ENCODE data around the gene TIMP2. TPM values are rescaled to one million over a fixed set of nuclear protein-coding genes. Genes with fewer than 3 reads are reported as not detected.

The TIMP2 gene
- total and polyA plus RNA-seq, 2 of the 13 experiments (the other 11 are each of a cell fraction or from before 2014, with no cell fraction given) = 3.8 to 8.5 TPM

DNA sequence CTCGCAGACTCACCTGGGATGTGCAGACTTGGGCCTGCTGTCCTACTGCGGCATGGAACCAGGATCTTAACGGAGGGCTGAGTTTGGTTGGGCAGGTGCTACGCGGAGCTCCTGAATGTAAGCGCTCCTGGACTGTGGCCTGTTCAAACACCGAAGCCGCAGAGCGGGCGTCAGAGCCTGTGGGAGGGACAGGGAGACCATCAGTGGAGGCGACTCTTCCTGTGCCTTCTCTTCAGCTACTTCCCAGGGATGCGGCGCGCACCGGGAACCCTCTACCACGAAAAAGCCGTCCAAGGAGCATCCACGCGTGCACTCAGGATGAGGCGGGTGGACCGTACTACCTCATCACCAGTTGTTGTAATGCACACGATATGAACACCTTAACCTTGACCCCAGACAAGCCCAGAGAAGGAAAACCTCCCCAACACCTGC, 86.6 kb downstream of the TIMP2 start (continued):
- TF ChIP-seq GTF2F1 (IDR thresholded peaks at IDR 0.05; ENCODE audit: low read length) = no peak
- TF ChIP-seq, protein P1, sequence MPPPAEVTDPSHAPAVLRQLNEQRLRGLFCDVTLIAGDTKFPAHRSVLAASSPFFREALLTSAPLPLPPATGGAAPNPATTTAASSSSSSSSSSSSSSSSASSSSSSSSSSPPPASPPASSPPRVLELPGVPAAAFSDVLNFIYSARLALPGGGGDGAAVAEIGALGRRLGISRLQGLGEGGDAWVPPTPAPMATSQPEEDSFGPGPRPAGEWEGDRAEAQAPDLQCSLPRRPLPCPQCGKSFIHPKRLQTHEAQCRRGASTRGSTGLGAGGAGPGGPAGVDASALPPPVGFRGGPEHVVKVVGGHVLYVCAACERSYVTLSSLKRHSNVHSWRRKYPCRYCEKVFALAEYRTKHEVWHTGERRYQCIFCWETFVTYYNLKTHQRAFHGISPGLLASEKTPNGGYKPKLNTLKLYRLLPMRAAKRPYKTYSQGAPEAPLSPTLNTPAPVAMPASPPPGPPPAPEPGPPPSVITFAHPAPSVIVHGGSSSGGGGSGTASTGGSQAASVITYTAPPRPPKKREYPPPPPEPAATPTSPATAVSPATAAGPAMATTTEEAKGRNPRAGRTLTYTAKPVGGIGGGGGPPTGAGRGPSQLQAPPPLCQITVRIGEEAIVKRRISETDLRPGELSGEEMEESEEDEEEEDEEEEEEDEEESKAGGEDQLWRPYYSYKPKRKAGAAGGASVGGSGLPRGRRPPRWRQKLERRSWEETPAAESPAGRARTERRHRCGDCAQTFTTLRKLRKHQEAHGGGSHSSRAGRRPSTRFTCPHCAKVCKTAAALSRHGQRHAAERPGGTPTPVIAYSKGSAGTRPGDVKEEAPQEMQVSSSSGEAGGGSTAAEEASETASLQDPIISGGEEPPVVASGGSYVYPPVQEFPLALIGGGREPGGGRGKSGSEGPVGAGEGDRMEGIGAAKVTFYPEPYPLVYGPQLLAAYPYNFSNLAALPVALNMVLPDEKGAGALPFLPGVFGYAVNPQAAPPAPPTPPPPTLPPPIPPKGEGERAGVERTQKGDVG (CRISPR knock-in tag; IDR thresholded peaks at IDR 0.05; ENCODE audit: borderline replicate concordance) = no peak
- TF ChIP-seq, protein P2, sequence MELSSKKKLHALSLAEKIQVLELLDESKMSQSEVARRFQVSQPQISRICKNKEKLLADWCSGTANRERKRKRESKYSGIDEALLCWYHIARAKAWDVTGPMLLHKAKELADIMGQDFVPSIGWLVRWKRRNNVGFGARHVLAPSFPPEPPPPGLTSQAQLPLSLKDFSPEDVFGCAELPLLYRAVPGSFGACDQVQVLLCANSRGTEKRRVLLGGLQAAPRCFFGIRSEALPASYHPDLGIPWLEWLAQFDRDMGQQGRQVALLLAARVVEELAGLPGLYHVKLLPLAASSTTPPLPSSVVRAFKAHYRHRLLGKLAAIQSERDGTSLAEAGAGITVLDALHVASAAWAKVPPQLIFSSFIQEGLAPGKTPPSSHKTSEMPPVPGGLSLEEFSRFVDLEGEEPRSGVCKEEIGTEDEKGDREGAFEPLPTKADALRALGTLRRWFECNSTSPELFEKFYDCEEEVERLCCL (CRISPR knock-in tag; IDR thresholded peaks at IDR 0.05; ENCODE audit: borderline replicate concordance) = no peak
- no peak for TF ChIP-seq YEATS2 (CRISPR knock-in tag; IDR thresholded peaks at IDR 0.05; ENCODE audit: borderline replicate concordance)
- TF ChIP-seq ZMYM4 (CRISPR knock-in tag; IDR thresholded peaks at IDR 0.05) = peak; percentile 29; the same call in 1 of the 2 replicates
- TF ChIP-seq, protein P3, sequence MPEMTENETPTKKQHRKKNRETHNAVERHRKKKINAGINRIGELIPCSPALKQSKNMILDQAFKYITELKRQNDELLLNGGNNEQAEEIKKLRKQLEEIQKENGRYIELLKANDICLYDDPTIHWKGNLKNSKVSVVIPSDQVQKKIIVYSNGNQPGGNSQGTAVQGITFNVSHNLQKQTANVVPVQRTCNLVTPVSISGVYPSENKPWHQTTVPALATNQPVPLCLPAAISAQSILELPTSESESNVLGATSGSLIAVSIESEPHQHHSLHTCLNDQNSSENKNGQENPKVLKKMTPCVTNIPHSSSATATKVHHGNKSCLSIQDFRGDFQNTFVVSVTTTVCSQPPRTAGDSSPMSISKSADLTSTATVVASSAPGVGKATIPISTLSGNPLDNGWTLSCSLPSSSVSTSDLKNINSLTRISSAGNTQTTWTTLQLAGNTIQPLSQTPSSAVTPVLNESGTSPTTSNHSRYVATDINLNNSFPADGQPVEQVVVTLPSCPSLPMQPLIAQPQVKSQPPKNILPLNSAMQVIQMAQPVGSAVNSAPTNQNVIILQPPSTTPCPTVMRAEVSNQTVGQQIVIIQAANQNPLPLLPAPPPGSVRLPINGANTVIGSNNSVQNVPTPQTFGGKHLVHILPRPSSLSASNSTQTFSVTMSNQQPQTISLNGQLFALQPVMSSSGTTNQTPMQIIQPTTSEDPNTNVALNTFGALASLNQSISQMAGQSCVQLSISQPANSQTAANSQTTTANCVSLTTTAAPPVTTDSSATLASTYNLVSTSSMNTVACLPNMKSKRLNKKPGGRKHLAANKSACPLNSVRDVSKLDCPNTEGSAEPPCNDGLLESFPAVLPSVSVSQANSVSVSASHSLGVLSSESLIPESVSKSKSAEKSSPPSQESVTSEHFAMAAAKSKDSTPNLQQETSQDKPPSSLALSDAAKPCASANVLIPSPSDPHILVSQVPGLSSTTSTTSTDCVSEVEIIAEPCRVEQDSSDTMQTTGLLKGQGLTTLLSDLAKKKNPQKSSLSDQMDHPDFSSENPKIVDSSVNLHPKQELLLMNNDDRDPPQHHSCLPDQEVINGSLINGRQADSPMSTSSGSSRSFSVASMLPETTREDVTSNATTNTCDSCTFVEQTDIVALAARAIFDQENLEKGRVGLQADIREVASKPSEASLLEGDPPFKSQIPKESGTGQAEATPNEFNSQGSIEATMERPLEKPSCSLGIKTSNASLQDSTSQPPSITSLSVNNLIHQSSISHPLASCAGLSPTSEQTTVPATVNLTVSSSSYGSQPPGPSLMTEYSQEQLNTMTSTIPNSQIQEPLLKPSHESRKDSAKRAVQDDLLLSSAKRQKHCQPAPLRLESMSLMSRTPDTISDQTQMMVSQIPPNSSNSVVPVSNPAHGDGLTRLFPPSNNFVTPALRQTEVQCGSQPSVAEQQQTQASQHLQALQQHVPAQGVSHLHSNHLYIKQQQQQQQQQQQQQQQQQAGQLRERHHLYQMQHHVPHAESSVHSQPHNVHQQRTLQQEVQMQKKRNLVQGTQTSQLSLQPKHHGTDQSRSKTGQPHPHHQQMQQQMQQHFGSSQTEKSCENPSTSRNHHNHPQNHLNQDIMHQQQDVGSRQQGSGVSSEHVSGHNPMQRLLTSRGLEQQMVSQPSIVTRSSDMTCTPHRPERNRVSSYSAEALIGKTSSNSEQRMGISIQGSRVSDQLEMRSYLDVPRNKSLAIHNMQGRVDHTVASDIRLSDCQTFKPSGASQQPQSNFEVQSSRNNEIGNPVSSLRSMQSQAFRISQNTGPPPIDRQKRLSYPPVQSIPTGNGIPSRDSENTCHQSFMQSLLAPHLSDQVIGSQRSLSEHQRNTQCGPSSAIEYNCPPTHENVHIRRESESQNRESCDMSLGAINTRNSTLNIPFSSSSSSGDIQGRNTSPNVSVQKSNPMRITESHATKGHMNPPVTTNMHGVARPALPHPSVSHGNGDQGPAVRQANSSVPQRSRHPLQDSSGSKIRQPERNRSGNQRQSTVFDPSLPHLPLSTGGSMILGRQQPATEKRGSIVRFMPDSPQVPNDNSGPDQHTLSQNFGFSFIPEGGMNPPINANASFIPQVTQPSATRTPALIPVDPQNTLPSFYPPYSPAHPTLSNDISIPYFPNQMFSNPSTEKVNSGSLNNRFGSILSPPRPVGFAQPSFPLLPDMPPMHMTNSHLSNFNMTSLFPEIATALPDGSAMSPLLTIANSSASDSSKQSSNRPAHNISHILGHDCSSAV (CRISPR knock-in tag; IDR thresholded peaks at IDR 0.05; ENCODE audit: borderline replicate concordance) = no peak
- peak; percentile 58; the same call in 1 of the 2 replicates for TF ChIP-seq GZF1 (CRISPR knock-in tag; IDR thresholded peaks at IDR 0.05)
- no peak for TF ChIP-seq TMF1 (CRISPR knock-in tag; IDR thresholded peaks at IDR 0.05; ENCODE audit: low read depth)
